Mononuclear cell (primary cell): Measurements from ENCODE around the gene ACER1. TPM values are rescaled to one million over a fixed set of nuclear protein-coding genes. Genes with fewer than 3 reads are reported as not detected.
"Not testable (repeated sequence)": the region's sequence is repeated elsewhere in the genome, so short reads cannot be mapped to it uniquely, and the experiment has no call there.

Experiments
- H3K27me3 ChIP-seq: 2 replicates; pipeline ENCODE4 v1.6.0; 2011; ENCODE audit warnings: low read length, control low read depth; ENCODE audit not compliant: insufficient read depth
- H3K4me1 ChIP-seq: 2 replicates; pipeline ENCODE4 v1.5.1; 2011; ENCODE audit warnings: mild to moderate bottlenecking, low read length, control low read depth; ENCODE audit not compliant: insufficient read depth
- H3K4me3 ChIP-seq: 2 replicates; pipeline ENCODE4 v1.5.1; 2011; ENCODE audit warnings: mild to moderate bottlenecking, low read length, moderate library complexity
- H3K9me3 ChIP-seq: 2 replicates; pipeline ENCODE4 v1.5.1; 2011; ENCODE audit warnings: low read depth, mild to moderate bottlenecking, control low read depth, low read length
- total RNA-seq: library from RNA; depleted of rRNA; stranded (reverse); fragments of >200 nt; gene quantifications from one replicate; pipeline ENCODE4 v1.2.3, GENCODE V29; 2012

ACER1 gene
- total RNA-seq, 1 donor, result 0.42 TPM

GRCh38 chr19:6362351-6362801 lies 29.0 kb upstream of the ACER1 start:
- no peaks in the 10 kb centered on the region for H3K9me3 ChIP-seq
- H3K27me3 ChIP-seq, result no peaks in the 10 kb centered on the region
- H3K4me3 ChIP-seq, result peak overlapping the region; percentile 70
- peaks cover 22% of the 10 kb centered on the region for H3K4me1 ChIP-seq

DNA sequence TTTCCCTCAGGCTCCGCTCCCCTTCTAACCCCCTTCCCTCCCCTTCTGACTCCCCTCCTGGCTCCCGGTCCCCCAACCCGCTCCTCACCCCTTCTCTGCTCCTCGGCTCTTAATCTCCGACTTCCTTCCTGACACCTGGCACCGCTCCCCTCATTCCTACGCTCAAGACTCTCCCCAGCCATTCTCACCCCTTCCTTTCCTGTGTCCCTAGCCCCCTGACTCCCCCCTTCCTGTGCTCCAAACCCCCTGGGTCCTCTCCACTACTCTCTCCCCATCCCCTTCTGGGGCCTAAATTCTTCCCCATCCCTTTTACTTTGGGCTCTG lies 28.6 kb upstream of the ACER1 start:
- H3K9me3 ChIP-seq, result no peaks in the 10 kb centered on the region
- H3K4me1 ChIP-seq, result peaks cover 22% of the 10 kb centered on the region
- H3K4me3 ChIP-seq, result peak overlapping the region; percentile 70

GRCh38 chr19:6360857-6361216 lies 27.4 kb upstream of the ACER1 start:
- Histone ChIP-seq H3K4me3 (peak overlapping the region; percentile 70), H3K4me1 (peaks cover 22% of the 10 kb centered on the region)
- H3K9me3 ChIP-seq, H3K27me3 ChIP-seq: not testable (repeated sequence)

More for the DNA sequence above, 28.6 kb upstream of the ACER1 start:
- H3K27me3 ChIP-seq, result no peaks in the 10 kb centered on the region

- not testable (repeated sequence) for H3K9me3 ChIP-seq, H3K4me3 ChIP-seq, H3K27me3 ChIP-seq
- H3K4me1 ChIP-seq, result peaks cover 21% of the 10 kb centered on the region
Observed at GRCh38 chr19:6360445-6360844, 27.0 kb upstream of the ACER1 start.

DNA sequence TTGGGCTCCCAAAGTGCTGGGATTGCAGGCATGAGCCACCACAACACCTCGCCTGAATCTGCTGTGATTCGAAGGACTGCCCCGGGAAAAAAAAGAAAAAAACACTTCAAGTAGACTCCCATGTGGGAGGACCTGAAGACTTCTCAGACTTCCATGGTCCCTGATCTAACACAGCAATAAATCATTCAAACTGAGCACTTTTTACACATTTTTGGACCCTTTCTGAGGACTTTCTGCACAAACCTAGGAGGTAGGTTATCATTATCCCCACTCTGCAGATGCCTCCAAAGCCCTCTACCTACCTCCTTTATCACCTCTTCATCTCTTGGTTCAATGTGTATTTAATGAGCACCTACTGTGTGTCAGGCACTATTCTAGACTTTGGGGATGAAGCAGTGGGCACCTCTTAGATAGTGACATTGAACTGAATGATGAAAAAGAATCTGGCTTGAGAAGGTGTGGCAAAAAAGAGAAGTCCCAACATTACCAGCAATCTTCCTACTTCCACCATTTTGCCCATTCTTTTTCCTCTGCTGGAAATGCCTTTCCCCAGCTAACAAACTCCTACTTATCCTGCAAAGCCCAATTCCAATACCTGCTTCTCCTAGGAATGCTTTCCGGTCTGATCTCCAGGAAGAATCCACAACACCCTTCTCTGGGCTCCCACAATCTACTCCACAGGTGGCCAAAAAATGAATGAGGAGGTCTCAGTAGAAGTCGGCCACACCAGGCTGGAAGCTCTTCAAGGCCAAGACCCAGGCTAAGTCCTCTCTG lies 26.3 kb upstream of the ACER1 start:
- Histone ChIP-seq H3K4me3 (no peak overlapping the region), H3K4me1 (peaks cover 16% of the 10 kb centered on the region), H3K9me3 (no peaks in the 10 kb centered on the region), H3K27me3 (no peaks in the 10 kb centered on the region)

GRCh38 chr19:6358003-6358402 lies 24.6 kb upstream of the ACER1 start:
- Histone ChIP-seq H3K9me3 (no peaks in the 10 kb centered on the region), H3K27me3 (no peaks in the 10 kb centered on the region), H3K4me3 (no peak overlapping the region), H3K4me1 (peaks cover 10% of the 10 kb centered on the region)

DNA sequence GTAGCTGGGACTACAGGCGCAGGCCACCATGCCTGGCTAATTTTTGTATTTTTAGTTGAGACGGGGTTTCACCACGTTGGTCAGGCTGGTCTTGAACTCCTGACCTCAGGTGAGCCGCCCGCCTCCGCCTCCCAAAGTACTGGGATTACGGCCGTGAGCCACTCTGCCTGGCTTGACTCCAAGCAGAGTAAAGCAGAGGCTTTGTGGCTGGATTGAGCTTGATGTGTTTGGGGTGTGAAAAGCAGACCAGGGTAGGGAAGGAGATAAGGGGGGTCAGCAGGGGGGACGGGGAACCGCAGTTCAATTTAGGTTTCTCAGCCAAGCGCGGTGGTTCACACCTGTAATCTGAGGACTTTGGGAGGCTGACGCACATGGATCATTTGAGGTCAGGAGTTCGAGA lies 23.8 kb upstream of the ACER1 start:
- Histone ChIP-seq H3K9me3 (no peaks in the 10 kb centered on the region), H3K4me3 (no peak overlapping the region), H3K4me1 (peaks cover 2% of the 10 kb centered on the region), H3K27me3 (no peaks in the 10 kb centered on the region)

DNA sequence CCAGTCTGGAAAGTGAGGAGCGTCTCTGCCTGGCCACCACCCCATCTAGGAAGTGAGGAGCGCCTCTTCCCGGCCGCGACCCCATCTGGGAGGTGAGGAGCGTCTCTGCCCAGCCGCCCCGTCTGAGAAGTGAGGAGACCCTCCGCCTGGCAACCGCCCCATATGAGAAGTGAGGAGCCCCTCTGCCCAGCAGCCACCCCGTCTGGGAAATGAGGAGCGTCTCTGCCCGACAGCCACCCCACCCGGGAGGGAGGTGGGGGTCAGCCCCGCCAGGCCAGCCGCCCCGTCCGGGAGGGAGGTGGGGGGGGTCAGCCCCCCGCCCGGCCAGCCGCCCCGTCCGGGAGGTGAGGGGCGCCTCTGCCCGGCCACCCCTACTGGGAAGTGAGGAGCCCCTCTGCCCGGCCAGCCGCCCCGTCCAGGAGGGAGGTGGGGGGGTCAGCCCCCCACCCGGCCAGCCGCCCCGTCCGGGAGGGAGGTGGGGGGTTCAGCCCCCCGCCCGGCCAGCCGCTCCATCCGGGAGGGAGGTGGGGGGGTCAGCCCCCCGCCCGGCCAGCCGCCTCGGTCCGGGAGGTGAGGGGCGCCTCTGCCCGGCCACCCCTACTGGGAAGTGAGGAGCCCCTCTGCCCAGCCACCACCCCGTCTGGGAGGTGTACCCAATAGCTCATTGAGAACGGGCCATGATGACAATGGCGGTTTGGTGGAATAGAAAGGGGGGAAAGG lies 22.1 kb upstream of the ACER1 start:
- not testable (repeated sequence) for H3K4me3 ChIP-seq, H3K9me3 ChIP-seq, H3K4me1 ChIP-seq, H3K27me3 ChIP-seq

- no peaks in the 10 kb centered on the region for H3K4me1 ChIP-seq
- no peak overlapping the region for H3K4me3 ChIP-seq
- H3K9me3 ChIP-seq, result no peaks in the 10 kb centered on the region
- H3K27me3 ChIP-seq, result no peaks in the 10 kb centered on the region
Observed at GRCh38 chr19:6354098-6354674, 20.8 kb upstream of the ACER1 start.

DNA sequence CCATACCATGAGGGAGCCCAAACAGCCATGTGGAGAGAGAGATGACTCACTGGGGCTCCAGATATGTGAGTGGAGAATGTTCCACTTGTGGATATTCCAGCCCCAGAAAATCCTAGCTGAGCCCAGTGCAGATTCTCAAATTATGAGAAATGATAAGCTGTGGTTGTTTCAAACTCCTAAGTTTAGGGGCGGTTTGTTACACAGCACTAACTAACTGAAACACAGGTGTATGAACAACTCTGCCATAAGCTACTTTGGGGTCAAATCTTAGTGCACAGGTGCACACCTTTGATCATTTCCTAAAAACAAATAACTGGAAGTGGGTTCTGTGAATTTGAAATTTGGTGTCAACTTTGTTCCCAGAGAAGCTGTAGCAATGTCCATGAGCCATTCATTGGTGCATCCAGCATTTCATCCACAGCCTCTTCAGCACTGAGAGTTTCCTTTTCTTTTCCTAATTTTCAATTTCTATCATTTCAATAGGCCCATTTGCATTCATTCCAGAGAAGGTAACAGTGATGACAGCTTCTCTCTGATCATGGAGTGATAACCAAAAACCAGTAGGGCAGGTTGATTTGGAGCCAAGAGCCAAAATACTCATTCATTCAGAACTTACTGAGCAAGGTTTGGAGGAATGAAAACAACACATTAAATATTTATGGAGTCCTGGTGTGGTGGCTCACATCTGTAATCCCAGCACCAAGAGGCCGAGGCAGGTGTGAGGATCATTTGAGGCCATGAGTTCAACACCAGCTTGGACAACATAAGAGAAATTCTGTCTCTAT lies 19.2 kb upstream of the ACER1 start:
- H3K4me3 ChIP-seq, result no peak overlapping the region
- H3K9me3 ChIP-seq, result no peaks in the 10 kb centered on the region
- H3K4me1 ChIP-seq, result no peaks in the 10 kb centered on the region
- H3K27me3 ChIP-seq, result no peaks in the 10 kb centered on the region

DNA sequence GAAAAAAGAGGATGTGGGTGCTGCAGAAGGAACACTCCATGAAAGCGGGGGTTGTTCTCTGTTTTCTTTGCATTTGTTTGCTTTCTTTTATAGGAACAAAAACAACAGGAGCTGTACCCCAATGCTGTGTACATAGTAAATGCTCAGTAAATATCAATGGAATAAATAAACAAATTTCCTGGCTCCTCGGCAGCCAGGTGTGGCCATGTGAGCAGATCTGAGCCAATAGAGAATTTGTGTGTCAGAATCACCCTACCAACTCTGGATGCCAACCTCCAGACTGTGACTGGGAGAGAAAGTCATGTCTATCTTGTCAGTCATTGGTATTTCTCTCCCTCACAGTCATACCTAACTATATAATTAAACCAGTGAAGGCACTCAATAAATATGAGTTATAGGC lies 17.3 kb upstream of the ACER1 start:
- no peaks in the 10 kb centered on the region for H3K27me3 ChIP-seq
- H3K9me3 ChIP-seq, result no peaks in the 10 kb centered on the region

DNA sequence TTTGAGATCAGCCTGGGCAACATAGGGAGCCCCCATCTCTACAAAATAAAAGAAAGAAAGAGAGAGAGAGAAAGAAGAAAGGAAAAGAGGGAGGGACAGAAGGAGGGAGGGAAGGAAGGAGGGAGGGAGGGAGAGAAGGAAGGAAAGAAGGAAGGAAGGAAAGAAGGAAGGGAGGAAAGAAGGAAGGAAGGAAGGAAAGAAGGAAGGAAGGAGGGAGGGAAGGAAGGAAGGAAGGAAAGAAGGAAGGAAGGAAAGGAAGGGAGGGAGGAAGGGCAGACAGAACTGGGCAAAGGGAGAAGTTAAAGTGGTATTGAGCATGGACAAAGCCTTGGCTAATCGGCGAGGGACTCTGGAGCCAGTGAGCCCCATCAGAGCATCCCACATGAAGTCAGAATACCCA lies 15.9 kb upstream of the ACER1 start:
- H3K4me3 ChIP-seq, H3K4me1 ChIP-seq, H3K9me3 ChIP-seq, H3K27me3 ChIP-seq: not testable (repeated sequence)

More for the DNA sequence above, 17.3 kb upstream of the ACER1 start:
- no peaks in the 10 kb centered on the region for H3K4me1 ChIP-seq
- H3K4me3 ChIP-seq, result no peak overlapping the region

- no peak overlapping the region for H3K4me3 ChIP-seq
- H3K27me3 ChIP-seq, result no peaks in the 10 kb centered on the region
- H3K4me1 ChIP-seq, result no peaks in the 10 kb centered on the region
- no peaks in the 10 kb centered on the region for H3K9me3 ChIP-seq
Observed at GRCh38 chr19:6343462-6343861, 10.1 kb upstream of the ACER1 start.

DNA sequence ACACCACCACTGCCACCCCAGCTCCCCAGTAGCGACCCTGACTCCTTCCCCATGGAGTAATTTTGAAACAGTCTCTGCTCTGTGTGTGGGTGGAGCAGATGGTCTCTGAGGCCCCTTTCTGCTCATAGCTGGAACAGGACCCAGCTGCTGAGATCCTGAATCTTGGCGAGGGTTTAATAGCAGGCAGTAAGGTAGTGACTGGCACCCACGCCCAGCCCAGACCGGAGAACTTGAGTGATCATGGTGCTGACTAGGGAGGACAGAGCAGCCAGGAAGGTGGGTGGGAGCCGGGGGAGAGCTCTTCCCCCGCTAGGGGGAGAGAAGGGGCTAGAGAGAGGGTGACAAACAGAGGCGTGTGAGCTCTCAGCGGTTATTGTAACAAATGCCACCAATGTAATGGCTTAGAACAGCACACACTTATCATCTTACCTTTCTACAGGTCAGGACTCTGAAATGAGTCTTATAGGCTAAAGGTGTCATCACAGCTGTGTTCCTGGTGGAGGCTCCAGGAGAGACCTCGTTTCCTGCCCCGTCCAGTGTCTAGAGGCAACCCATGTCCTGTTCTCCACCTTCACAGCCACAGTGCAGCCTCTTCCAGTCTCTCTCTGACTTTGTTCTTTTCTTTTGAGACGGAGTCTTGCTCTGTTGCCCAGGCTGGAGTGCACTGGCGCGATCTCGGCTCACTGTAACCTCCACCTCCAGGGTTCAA lies 7.2 kb upstream of the ACER1 start:
- Histone ChIP-seq H3K4me3 (no peak overlapping the region), H3K9me3 (no peaks in the 10 kb centered on the region), H3K27me3 (no peaks in the 10 kb centered on the region), H3K4me1 (no peaks in the 10 kb centered on the region)
